GM21390 (cell line): ENCODE results near the gene ZNF37A.
"Not testable (repeated sequence)": the region's sequence is repeated elsewhere in the genome, so short reads cannot be mapped to it uniquely, and the experiment has no call there.

Experiments
- ATAC-seq: cut with Tn5 transposase; IDR thresholded peaks from one replicate; pipeline ENCODE4 v1.9.1; 2021; ENCODE audit not compliant: unreplicated experiment

Gene ZNF37A

GRCh38 chr10:38147686-38148085 is 53.5 kb downstream of the ZNF37A start:
- ATAC-seq = no peak

DNA sequence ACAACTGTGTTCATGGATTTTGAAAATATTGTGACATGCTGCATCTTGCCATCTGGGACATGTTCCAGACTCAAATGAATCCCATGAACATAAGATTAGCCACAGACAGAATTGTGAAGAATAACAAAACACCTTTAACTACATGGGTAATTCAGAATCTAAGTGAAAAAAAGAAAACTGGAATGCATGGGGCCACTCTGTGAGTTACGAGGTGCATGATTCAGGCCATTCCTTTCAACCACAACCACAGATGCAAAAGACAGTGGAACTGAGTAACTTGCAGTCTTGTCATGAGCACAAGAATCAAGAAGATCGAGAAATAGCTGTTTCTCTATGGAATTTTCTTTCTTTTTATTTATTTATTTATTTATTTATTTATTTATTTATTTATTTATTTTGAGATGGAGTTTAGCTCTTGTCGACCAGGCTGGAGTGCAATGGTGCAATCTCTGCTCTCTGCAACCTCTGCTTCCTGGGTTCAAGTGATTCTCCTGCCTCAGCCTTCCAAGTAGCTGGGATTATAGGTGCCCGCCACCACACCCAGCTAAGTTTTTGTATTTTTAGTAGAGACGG is 56.8 kb downstream of the ZNF37A start:
- not testable (repeated sequence) for ATAC-seq

GRCh38 chr10:38156416-38157269 is 62.5 kb downstream of the ZNF37A start:
- no peak for ATAC-seq

GRCh38 chr10:38157270-38157685 is 63.1 kb downstream of the ZNF37A start:
- ATAC-seq = no peak

- no peak for ATAC-seq
Measured at GRCh38 chr10:38159004-38159403, 64.9 kb downstream of the ZNF37A start.

- no peak for ATAC-seq
Measured at GRCh38 chr10:38163617-38164016, 69.5 kb downstream of the ZNF37A start.

DNA sequence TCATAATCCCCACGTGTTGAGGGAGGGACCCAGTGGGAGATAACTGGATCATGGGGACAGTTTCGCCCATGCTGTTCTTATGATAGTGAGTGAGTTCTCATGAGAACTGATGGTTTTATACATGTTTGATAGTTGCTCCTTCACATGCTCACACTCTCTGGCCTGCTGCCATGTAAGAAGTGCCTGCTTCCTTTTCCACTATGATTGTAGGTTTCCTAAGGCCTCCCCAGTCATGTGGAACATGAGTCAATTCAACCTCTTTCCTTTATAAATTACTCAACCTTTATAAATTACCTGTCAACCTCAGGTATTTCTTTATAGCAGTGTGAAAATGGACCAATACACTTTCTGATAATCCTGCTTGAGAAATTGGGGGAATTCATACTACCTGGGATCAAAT is 80.2 kb downstream of the ZNF37A start:
- ATAC-seq = no peak

DNA sequence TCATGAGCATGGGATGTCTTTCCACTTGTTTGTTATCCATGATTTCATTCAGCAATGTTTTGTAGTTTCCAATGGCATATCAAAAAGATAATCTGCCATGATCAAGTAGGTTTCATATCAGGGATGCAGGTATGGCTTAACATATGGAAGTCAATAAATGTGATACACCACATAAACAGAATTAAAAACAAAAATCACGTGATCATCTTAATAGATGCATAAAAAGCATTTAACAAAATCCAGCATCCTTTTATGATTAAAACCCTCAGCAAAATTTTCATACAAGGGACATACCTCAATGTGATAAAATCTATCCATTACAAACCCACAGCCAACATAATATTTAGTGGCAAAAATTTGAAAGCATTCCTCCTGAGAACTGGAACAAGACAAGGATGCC is 90.3 kb downstream of the ZNF37A start:
- no peak for ATAC-seq
